ENCODE data around the gene SARM1. TPM values are rescaled to one million over a fixed set of nuclear protein-coding genes. Genes with fewer than 3 reads are reported as not detected.

The SARM1 gene
- total and polyA plus RNA-seq, 9 of the 15 experiments (the other 6 are each of a cell fraction or from before 2014, with no cell fraction given), result 0.04 to 0.55 (median 0.11) TPM; not detected in 2

GRCh38 chr17:28335201-28335958 lies 36.1 kb upstream of the SARM1 start, which contains the start of the genes IFT20 and TNFAIP1 (continued):
- TF ChIP-seq ZBTB43 (CRISPR knock-in tag; IDR thresholded peaks at IDR 0.05), result no peak
- TF ChIP-seq JUNB (CRISPR knock-in tag; conservative IDR thresholded peaks at IDR 0.05), result peak; percentile 98
- TF ChIP-seq MAX (CRISPR knock-in tag; IDR thresholded peaks at IDR 0.05), result peak; percentile 16; the same call in 1 of the 2 replicates
- TF ChIP-seq PML (IDR thresholded peaks at IDR 0.05; ENCODE audit: low read length), result peak; percentile 32; the same call in 1 of the 2 replicates
- TF ChIP-seq ZNF165 (CRISPR knock-in tag; IDR thresholded peaks at IDR 0.05; ENCODE audit: borderline replicate concordance), result 0 out of 2 replicates have a peak, but pooled peaks have one; percentile 39
- peak; percentile 91 for TF ChIP-seq MBD2 (IDR thresholded peaks at IDR 0.05; ENCODE audit: borderline replicate concordance, low read depth)
- TF ChIP-seq ZNF561 (CRISPR knock-in tag; conservative IDR thresholded peaks at IDR 0.05), result no peak
- peak; percentile 39 for TF ChIP-seq HNRNPLL (IDR thresholded peaks at IDR 0.05; ENCODE audit: low read depth, low read length, poor library complexity, severe bottlenecking)
- TF ChIP-seq SNIP1 (IDR thresholded peaks at IDR 0.05; ENCODE audit: low read depth), result no peak
- peak; percentile 82 to 88 for TF ChIP-seq MAZ (CRISPR knock-in tag; conservative IDR thresholded peaks at IDR 0.05 in 1 of 2, IDR thresholded peaks at IDR 0.05 in 1 of 2)
- TF ChIP-seq TBL1XR1 (IDR thresholded peaks at IDR 0.05; ENCODE audit: low read length in 2 of 2), result peak; percentile 62 to 63; a peak in 3 of 4 replicates
- peak; percentile 86 for TF ChIP-seq ZNF395 (CRISPR knock-in tag; IDR thresholded peaks at IDR 0.05)
- TF ChIP-seq CREB1 (IDR thresholded peaks at IDR 0.05), result peak; percentile 94
- peak; percentile 95 for TF ChIP-seq CREB1 (CRISPR knock-in tag; IDR thresholded peaks at IDR 0.05)
- peak; percentile 80; the same call in 1 of the 2 replicates for TF ChIP-seq FOXK1 (CRISPR knock-in tag; IDR thresholded peaks at IDR 0.05; ENCODE audit: borderline replicate concordance)
- TF ChIP-seq EGR1 (conservative IDR thresholded peaks at IDR 0.05), result peak; percentile 91
- TF ChIP-seq HDAC1 (IDR thresholded peaks at IDR 0.05), result peak in 1 of 2 experiments; percentile 84; a peak in 2 of 4 replicates
- TF ChIP-seq MAFF (IDR thresholded peaks at IDR 0.05; ENCODE audit: low read length), result no peak
- peak; percentile 99 for TF ChIP-seq CREB3L1 (IDR thresholded peaks at IDR 0.05; ENCODE audit: borderline replicate concordance, low read depth)
- TF ChIP-seq POLR2A (conservative IDR thresholded peaks at IDR 0.05), result peak; percentile 79
- TF ChIP-seq POU5F1 (IDR thresholded peaks at IDR 0.05; ENCODE audit: borderline replicate concordance, low read depth, low read length, partially characterized antibody), result peak; percentile 92
- peak; percentile 93; the same call in 1 of the 2 replicates for TF ChIP-seq ZNF76 (CRISPR knock-in tag; IDR thresholded peaks at IDR 0.05; ENCODE audit: borderline replicate concordance)
- TF ChIP-seq SMAD2 (IDR thresholded peaks at IDR 0.05; ENCODE audit: low read depth, low read length), result no peak
- TF ChIP-seq SMARCC2 (IDR thresholded peaks at IDR 0.05; ENCODE audit: low read depth), result no peak
- TF ChIP-seq SMAD4 (CRISPR knock-in tag; conservative IDR thresholded peaks at IDR 0.05), result peak; percentile 48; the same call in 1 of the 2 replicates

Data from K562 (cell line).